Testis (tissue), 3 donors: ENCODE measurements around the gene THADA. TPM values are rescaled to one million over a fixed set of nuclear protein-coding genes. Genes with fewer than 3 reads are reported as not detected.

Experiments
- DNase-seq: peaks from one replicate; pipeline ENCODE4 v3.0.0-alpha.2; 2019
- H3K27ac ChIP-seq, 2 donors: fragments of 200-600 bp; sonication (generic); one replicate each; pipeline ENCODE4 v1.5.1; 2019
- H3K27me3 ChIP-seq: fragments of 200-600 bp; sonication (generic); one replicate; pipeline ENCODE4 v1.5.1; 2019
- H3K36me3 ChIP-seq: fragments of 200-600 bp; sonication (generic); one replicate; pipeline ENCODE4 v1.5.1; 2017; ENCODE audit warnings: low read depth; ENCODE audit errors: missing control alignments
- H3K4me1 ChIP-seq: fragments of 200-600 bp; sonication (generic); one replicate; pipeline ENCODE4 v1.5.1; 2019
- H3K4me3 ChIP-seq, 2 donors: fragments of 200-600 bp; sonication (generic); one replicate each; pipeline ENCODE4 v1.5.1; 2017 to 2019
- H3K9me3 ChIP-seq: fragments of 200-600 bp; sonication (generic); one replicate; pipeline ENCODE4 v1.5.1; 2017
- POLR2A ChIP-seq: fragments of 450-650 bp; IDR thresholded peaks from one replicate; pipeline ENCODE4 v1.6.1; 2017; ENCODE audit warnings: antibody characterized with exemption, mild to moderate bottlenecking, moderate library complexity
- WGBS, 2 donors: methylation state at CpG; one replicate each; pipeline ENCODE4 v1.1.5; 2018; 5-methylcytosine and 5-hydroxymethylcytosine counted together
- intact Hi-C: fragments of 100-400 bp; cut with DNase I; formaldehyde crosslinking; loops from one replicate; pipeline ENCODE4 v1.15.1; 2023; ENCODE audit warnings: low total_unique reads
- polyA plus RNA-seq: library from polyadenylated mRNA; stranded (reverse); fragments of 350-450 nt; fragmentation: Illumina TruSeq; extraction: RNeasy Lipid Tissue Mini Kit (QIAGEN cat#74804); gene quantifications from one replicate; pipeline ENCODE4 v1.2.3, GENCODE V29; 2014; ENCODE audit warnings: low read depth, low replicate concordance; ENCODE audit not compliant: insufficient read depth
- total RNA-seq, 2 donors: library from RNA; depleted of rRNA; stranded (reverse); fragments of >200 nt; gene quantifications; one replicate each; pipeline ENCODE4 v1.2.3, GENCODE V29; 2016
- TF ChIP-seq, protein P1 (sequence below), 3 experiments: fragments of 450-650 bp in 2 of 3; fragments of 200-600 bp in 1 of 3; sonication (generic) in 1 of 3; IDR thresholded peaks; one replicate each; pipeline ENCODE4 v1.5.1; 2016 to 2019; ENCODE audit warnings: antibody characterized with exemption in 3 of 3, mild to moderate bottlenecking in 2 of 3, moderate library complexity in 1 of 3

THADA gene
- total and polyA plus RNA-seq, 3 donors from 2014 or later: 29.5 to 43.9 (median 39.5) TPM

DNA sequence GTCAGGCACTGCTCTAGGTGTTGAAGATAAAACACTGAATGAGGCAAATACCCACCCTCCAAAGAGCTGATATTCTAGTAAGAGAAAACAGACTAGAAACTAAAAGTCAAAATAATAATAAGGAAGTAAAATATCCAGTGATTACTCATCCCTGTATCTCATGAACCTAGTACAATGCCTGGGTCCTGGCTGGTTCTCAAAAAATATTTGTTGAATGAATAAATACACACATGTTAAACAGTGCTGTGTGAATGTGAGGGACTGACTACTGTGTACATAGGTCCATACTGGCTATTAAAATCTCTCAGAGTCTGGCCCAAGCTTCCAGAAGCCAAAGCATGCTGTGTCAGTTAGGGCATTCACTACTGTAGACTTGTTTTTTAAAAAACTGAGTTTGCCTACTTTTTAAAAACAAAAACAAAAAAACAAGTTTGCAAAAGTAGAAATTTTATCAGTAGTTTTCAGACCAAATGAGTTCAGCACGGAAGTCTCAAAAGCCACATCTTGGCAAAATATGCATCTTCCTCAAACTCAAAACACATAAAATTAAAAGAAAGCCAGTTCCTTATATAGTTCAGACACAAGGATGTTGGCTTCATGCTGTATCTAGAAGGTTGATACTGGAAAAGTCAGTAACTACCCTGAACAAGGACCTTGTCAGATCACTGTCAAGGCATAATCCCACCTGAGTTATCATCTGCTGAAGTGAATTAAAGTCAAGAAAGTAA, 136.2 kb downstream of the THADA start:
- intact Hi-C loops: no loop called here
- no peak overlapping the region for H3K4me3 ChIP-seq
- peaks cover 19% of the 10 kb centered on the region for H3K4me1 ChIP-seq
- no peak for DNase-seq
- no peaks in the 10 kb centered on the region for H3K36me3 ChIP-seq
- WGBS, 2 donors: 48 to 56% methylated on average over 1 of the region's 1 CpG
- H3K27ac ChIP-seq: no peak overlapping the region
- TF ChIP-seq POLR2A: no peak
- TF ChIP-seq, protein P1, sequence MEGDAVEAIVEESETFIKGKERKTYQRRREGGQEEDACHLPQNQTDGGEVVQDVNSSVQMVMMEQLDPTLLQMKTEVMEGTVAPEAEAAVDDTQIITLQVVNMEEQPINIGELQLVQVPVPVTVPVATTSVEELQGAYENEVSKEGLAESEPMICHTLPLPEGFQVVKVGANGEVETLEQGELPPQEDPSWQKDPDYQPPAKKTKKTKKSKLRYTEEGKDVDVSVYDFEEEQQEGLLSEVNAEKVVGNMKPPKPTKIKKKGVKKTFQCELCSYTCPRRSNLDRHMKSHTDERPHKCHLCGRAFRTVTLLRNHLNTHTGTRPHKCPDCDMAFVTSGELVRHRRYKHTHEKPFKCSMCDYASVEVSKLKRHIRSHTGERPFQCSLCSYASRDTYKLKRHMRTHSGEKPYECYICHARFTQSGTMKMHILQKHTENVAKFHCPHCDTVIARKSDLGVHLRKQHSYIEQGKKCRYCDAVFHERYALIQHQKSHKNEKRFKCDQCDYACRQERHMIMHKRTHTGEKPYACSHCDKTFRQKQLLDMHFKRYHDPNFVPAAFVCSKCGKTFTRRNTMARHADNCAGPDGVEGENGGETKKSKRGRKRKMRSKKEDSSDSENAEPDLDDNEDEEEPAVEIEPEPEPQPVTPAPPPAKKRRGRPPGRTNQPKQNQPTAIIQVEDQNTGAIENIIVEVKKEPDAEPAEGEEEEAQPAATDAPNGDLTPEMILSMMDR (IDR thresholded peaks at IDR 0.05): no peak
- no peaks in the 10 kb centered on the region for H3K27me3 ChIP-seq
- no peaks in the 10 kb centered on the region for H3K9me3 ChIP-seq

DNA sequence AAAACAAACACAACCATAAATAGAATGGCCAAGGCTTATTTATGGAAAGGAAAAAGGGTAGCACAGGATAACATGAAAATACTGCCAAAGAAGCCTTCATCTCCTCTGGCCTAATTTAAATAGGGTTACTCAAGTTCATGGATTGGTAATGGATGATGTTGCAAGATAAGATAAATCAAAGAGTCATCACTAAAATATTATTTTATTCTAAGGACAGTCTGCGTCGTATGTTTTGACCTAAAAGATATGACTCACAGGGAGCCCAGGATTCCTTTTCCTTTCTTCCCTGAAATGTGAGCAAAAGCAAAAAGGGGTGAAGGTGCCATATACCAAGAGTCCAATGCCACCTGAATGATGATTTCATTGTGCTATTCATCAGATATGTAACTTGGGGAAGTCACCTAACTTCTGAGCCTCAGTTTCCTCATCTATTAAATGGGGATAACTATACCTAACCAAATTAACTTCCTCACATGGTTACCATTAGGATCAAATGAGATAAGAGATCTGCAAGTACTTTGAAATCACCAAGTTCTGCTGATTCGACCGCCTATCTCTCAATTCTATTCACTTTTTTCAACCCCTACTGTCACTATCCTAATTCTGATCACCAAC, 137.7 kb downstream of the THADA start:
- Histone ChIP-seq H3K27ac (no peak overlapping the region), H3K27me3 (no peaks in the 10 kb centered on the region), H3K9me3 (no peaks in the 10 kb centered on the region), H3K36me3 (no peaks in the 10 kb centered on the region), H3K4me3 (no peak overlapping the region), H3K4me1 (peaks cover 9% of the 10 kb centered on the region)
- WGBS, 2 donors: 88 to 91% methylated on average over 4 of the region's 4 CpGs
- TF ChIP-seq, protein P1 (IDR thresholded peaks at IDR 0.05): no peak
- TF ChIP-seq POLR2A: no peak
- intact Hi-C loops: no loop called here
- no peak for DNase-seq

DNA sequence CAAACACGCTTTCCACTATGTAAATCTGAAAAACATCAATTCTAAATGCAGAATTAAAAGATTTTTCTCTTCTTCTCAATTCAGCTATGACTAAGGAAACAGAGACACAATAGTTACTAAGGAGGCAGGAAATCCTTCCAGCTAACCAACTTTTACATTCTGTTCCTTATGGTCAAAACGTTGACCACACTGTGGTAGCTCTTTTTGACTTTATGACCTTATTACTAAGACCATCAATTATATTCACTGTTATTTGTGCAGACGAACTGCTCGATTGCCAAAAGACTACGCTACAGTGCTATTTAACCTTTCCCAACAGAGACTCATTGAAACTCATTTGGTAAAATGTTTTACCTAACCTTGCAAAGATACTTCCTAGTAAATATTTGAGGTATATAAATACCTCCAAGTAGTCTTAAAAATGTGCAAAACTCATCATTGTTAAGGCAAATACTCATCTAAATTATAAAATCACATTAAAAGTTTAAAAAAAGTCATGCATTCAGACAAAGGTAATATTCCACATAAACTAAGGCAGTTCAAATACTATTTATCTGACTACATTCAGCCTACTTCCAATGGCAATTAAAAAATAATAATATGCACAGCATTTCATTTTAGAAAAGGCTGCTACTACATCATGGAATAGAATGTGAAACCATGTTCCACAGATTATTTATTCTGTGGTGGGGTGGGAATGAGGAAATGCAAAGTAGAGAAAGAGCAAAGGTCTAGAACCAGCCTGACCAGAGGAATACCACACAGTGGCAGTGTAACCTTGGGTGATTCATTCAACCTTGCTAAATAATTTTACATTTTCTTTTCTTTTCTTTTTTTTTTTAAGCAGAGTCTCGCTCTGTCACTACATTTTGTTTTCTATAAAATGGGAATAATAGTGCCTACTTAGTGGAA, 139.9 kb downstream of the THADA start:
- intact Hi-C loops: no loop called here
- Histone ChIP-seq H3K27ac (no peak overlapping the region), H3K36me3 (no peaks in the 10 kb centered on the region), H3K4me1 (peaks cover 3% of the 10 kb centered on the region), H3K4me3 (no peak overlapping the region), H3K27me3 (no peaks in the 10 kb centered on the region), H3K9me3 (no peaks in the 10 kb centered on the region)
- 60 to 68% methylated on average over 6 of the region's 6 CpGs for WGBS, 2 donors
- no peak for TF ChIP-seq POLR2A
- TF ChIP-seq, protein P1 (IDR thresholded peaks at IDR 0.05): no peak
- DNase-seq: no peak

- no peaks in the 10 kb centered on the region for H3K27me3 ChIP-seq
- no peaks in the 10 kb centered on the region for H3K9me3 ChIP-seq
- intact Hi-C loops: no loop called here
- no peaks in the 10 kb centered on the region for H3K36me3 ChIP-seq
- no peak for DNase-seq
- 82 to 93% methylated on average over 5 of the region's 5 CpGs for WGBS, 2 donors
- no peak overlapping the region for H3K4me3 ChIP-seq
- no peak for TF ChIP-seq POLR2A
- TF ChIP-seq, protein P1 (IDR thresholded peaks at IDR 0.05): no peak
- H3K27ac ChIP-seq: no peak overlapping the region
- peaks cover 3% of the 10 kb centered on the region for H3K4me1 ChIP-seq
Measured at GRCh38 chr2:43455296-43455695, 140.5 kb downstream of the THADA start.
